ENCODE data around the gene AHNAK. TPM values are rescaled to one million over a fixed set of nuclear protein-coding genes. Genes with fewer than 3 reads are reported as not detected.
A peak's percentile ranks its signal among the peaks of the same experiment; 100 is the strongest.
"Not testable (repeated sequence)": the region's sequence is repeated elsewhere in the genome, so short reads cannot be mapped to it uniquely, and the experiment has no call there.

The AHNAK gene
- total and polyA plus RNA-seq, 4 donors, result 22.6 to 110 (median 38.1) TPM

- DNase-seq (ENCODE audit: low spot score); H3K9ac ChIP-seq (ENCODE audit: low read depth in 1 of 2, low read length in 2 of 2); H3K36me3 ChIP-seq (ENCODE audit: control insufficient read depth in 4 of 4, insufficient read depth in 3 of 4, low read depth in 1 of 4, low read length in 3 of 4); H3K9me3 ChIP-seq (ENCODE audit: control insufficient read depth in 4 of 4, low read length in 3 of 4); H3K4me3 ChIP-seq (ENCODE audit: low read depth in 1 of 3, low read length in 3 of 3); H3K27me3 ChIP-seq (ENCODE audit: control insufficient read depth in 4 of 4, insufficient read depth in 4 of 4, low read length in 3 of 4); H3K27ac ChIP-seq (ENCODE audit: low read depth in 1 of 2, low read length in 2 of 2): not testable (repeated sequence)
- H3K4me1 ChIP-seq (ENCODE audit: control insufficient read depth in 4 of 4, insufficient read depth in 4 of 4, low read length in 3 of 4), result peaks cover 2 to 28% (median 13%) of the 10 kb centered on the region in 4 donors
- WGBS, result 87% methylated on average over 17 of the region's 17 CpGs
These were observed 47.2 kb downstream of the AHNAK start for GRCh38 chr11:62499311-62499943.

DNA sequence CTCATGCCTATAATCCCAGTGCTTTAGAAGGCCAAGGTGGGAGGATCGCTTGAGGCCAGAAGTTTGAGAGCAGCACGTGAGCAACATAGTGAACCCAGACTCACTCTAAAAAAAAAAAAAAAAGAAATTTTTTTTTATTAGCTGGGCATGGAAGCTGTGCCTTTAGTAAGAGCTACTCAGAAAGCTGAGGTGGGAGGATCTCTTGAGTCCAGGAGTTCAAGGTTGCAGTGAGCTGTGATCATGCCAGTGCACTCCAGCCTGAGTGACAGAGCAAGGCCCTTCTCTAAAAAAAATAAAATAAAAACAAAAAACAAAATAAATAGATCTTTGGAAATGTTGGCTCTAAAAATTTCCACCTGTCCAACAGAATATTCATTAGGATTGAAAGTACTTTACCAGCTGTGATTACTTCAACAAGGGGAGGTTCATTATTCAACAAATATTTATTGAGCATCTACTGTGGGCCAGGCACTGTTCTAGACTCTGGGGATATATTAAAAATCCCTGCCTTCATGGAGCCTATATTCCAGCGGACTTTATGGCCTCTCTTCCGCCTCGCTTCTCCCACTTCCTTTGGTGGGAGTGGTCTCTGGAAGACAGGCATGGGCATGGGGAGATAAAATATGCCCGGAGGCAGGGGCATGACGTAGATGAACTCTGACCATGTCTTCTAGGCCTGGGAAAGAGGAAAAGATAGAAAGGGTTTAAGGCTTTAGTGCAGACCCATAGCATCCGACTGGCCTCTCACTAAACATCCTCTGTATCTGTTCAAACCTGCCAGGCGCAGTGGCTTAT, 47.9 kb downstream of the AHNAK start:
- TF ChIP-seq YY1 (IDR thresholded peaks at IDR 0.05), result no peak
- peak; percentile 29 to 37 for TF ChIP-seq HNF4A (conservative IDR thresholded peaks at IDR 0.05)
- Histone ChIP-seq H3K27ac (ENCODE audit: low read depth in 1 of 2, low read length in 2 of 2) (no peak overlapping the region), H3K4me1 (ENCODE audit: control insufficient read depth in 4 of 4, insufficient read depth in 4 of 4, low read length in 3 of 4) (peaks cover 2 to 28% (median 13%) of the 10 kb centered on the region in 4 donors), H3K9ac (ENCODE audit: low read depth in 1 of 2, low read length in 2 of 2) (no peak overlapping the region), H3K4me3 (ENCODE audit: low read depth in 1 of 3, low read length in 3 of 3) (no peak overlapping the region), H3K9me3 (ENCODE audit: control insufficient read depth in 4 of 4, low read length in 3 of 4) (no peaks in the 10 kb centered on the region), H3K27me3 (ENCODE audit: control insufficient read depth in 4 of 4, insufficient read depth in 4 of 4, low read length in 3 of 4) (no peaks in the 10 kb centered on the region), H3K36me3 (ENCODE audit: control insufficient read depth in 4 of 4, insufficient read depth in 3 of 4, low read depth in 1 of 4, low read length in 3 of 4) (no peaks in the 10 kb centered on the region)
- 94% methylated on average over 9 of the region's 9 CpGs for WGBS
- no peak for DNase-seq (ENCODE audit: low spot score)

DNA sequence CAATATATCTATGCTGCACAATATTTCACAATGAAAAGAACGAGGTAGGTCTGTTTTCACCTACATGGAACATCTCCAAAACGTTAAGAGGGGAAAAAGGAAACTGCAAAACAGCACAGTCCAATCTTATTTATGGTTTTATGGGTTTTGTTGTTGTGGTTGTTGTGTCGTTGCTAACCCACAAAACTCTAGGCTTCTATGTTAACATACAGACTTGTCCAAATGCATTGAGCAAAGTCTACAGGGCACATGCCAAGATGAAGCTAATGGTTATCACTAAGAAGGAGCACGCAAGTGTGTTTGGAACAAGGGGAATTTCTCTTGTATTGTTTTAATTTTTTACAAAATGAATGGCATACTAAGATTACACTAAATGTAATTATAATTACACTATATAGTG, 48.6 kb downstream of the AHNAK start:
- no peaks in the 10 kb centered on the region for H3K9me3 ChIP-seq (ENCODE audit: control insufficient read depth in 4 of 4, low read length in 3 of 4)
- no peak overlapping the region for H3K9ac ChIP-seq (ENCODE audit: low read depth in 1 of 2, low read length in 2 of 2)
- WGBS, result 67% methylated on average over 4 of the region's 4 CpGs
- H3K4me3 ChIP-seq (ENCODE audit: low read depth in 1 of 3, low read length in 3 of 3), result no peak overlapping the region
- no peak for TF ChIP-seq FOXA2 (IDR thresholded peaks at IDR 0.05)
- TF ChIP-seq, protein P1, sequence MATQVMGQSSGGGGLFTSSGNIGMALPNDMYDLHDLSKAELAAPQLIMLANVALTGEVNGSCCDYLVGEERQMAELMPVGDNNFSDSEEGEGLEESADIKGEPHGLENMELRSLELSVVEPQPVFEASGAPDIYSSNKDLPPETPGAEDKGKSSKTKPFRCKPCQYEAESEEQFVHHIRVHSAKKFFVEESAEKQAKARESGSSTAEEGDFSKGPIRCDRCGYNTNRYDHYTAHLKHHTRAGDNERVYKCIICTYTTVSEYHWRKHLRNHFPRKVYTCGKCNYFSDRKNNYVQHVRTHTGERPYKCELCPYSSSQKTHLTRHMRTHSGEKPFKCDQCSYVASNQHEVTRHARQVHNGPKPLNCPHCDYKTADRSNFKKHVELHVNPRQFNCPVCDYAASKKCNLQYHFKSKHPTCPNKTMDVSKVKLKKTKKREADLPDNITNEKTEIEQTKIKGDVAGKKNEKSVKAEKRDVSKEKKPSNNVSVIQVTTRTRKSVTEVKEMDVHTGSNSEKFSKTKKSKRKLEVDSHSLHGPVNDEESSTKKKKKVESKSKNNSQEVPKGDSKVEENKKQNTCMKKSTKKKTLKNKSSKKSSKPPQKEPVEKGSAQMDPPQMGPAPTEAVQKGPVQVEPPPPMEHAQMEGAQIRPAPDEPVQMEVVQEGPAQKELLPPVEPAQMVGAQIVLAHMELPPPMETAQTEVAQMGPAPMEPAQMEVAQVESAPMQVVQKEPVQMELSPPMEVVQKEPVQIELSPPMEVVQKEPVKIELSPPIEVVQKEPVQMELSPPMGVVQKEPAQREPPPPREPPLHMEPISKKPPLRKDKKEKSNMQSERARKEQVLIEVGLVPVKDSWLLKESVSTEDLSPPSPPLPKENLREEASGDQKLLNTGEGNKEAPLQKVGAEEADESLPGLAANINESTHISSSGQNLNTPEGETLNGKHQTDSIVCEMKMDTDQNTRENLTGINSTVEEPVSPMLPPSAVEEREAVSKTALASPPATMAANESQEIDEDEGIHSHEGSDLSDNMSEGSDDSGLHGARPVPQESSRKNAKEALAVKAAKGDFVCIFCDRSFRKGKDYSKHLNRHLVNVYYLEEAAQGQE (IDR thresholded peaks at IDR 0.05), result no peak
- TF ChIP-seq NR2F2 (IDR thresholded peaks at IDR 0.05), result no peak
- TF ChIP-seq YY1 (IDR thresholded peaks at IDR 0.05), result no peak
- no peak for TF ChIP-seq HNF4A (conservative IDR thresholded peaks at IDR 0.05)
- TF ChIP-seq RAD21 (IDR thresholded peaks at IDR 0.05), result no peak
- TF ChIP-seq GABPA (IDR thresholded peaks at IDR 0.05 in 1 of 2, conservative IDR thresholded peaks at IDR 0.05 in 1 of 2), result no peak
- no peak for TF ChIP-seq EGR1 (IDR thresholded peaks at IDR 0.05; ENCODE audit: low read depth in 2 of 2)
- no peak for TF ChIP-seq TAF1 (conservative IDR thresholded peaks at IDR 0.05)
- no peak for TF ChIP-seq HNF4G (IDR thresholded peaks at IDR 0.05)
- TF ChIP-seq MAX (IDR thresholded peaks at IDR 0.05), result no peak
- no peak overlapping the region for H3K27ac ChIP-seq (ENCODE audit: low read depth in 1 of 2, low read length in 2 of 2)
- DNase-seq (ENCODE audit: low spot score), result no peak
- no peaks in the 10 kb centered on the region for H3K27me3 ChIP-seq (ENCODE audit: control insufficient read depth in 4 of 4, insufficient read depth in 4 of 4, low read length in 3 of 4)
- no peaks in the 10 kb centered on the region for H3K36me3 ChIP-seq (ENCODE audit: control insufficient read depth in 4 of 4, insufficient read depth in 3 of 4, low read depth in 1 of 4, low read length in 3 of 4)
- H3K4me1 ChIP-seq (ENCODE audit: control insufficient read depth in 4 of 4, insufficient read depth in 4 of 4, low read length in 3 of 4), result peaks cover 2 to 25% (median 13%) of the 10 kb centered on the region in 4 donors
